Brain pericyte (primary cell): ENCODE data around the gene ZSCAN18.

ENCODE experiments used
- DNase-seq: peaks from one replicate; pipeline ENCODE4 v3.0.0-alpha.2; 2012; ENCODE audit warnings: low read depth, low spot score

ZSCAN18 gene

DNA sequence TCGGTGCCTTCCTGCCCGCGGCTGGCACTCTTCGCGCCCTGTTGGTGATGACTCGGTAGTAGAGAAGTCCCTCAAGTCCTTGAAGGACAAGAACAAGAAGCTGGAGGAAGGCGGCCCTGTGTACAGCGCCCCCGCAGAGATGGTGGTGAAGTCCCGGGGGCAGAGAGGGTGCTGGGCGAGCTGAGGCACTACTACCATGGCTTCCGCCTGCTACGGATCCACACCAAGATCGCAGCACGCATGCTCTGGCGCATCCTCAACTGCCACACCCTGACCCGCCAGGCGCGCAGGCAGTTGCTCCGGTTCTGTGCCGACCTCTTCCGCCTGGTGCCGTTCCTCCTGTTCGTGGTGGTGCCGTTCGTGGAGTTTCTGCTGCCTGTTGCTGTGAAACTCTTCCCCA, 53.1 kb downstream of the ZSCAN18 start:
- DNase-seq = no peak

GRCh38 chr19:58044391-58044790, 53.6 kb downstream of the ZSCAN18 start:
- DNase-seq = no peak

DNA sequence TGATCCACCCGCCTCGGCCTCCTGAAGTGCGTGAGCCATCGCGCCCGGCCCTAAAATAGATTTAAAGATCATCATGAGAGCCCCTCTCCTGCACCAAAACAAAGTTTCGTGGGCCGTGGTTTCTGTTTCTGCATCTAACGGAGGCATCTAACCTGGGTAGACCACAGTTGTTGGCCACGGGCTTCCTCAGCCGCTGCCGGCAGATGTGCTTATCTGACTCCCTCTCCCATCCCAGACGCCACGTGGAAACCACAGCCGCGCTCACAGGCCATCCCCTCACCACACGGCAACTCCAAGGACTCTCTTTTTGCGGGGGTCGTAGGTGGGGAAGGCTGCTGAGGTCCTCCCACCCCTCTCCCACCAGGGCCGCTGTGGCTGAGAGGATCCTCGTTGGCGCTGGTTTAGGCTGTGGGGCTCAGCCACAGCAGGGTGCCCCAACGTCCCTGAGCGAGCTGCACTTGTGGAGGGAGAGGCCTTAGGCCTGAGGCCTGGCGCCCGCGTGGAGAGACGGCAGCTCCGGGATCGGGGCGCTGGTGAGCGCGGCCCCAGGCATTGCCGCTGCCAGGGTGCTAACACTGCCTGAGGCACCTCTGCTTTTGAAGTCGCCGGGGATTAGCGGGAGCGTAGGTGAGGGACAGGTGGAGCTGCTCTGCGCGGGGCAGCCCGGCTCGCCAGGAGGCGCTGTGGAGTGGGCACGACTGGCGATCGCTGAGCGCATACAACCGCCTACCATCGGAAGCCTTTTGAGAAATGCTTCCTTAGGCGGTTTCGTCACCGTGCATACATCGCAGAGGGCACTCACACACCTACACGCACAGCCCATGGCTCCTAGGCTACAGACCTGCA, 55.3 kb downstream of the ZSCAN18 start:
- DNase-seq = no peak

- no peak for DNase-seq
These were observed 57.1 kb downstream of the ZSCAN18 start for GRCh38 chr19:58040751-58041525.

GRCh38 chr19:58038688-58039204, 59.3 kb downstream of the ZSCAN18 start:
- no peak for DNase-seq

GRCh38 chr19:58037927-58038687, 59.9 kb downstream of the ZSCAN18 start:
- DNase-seq = no peak

DNA sequence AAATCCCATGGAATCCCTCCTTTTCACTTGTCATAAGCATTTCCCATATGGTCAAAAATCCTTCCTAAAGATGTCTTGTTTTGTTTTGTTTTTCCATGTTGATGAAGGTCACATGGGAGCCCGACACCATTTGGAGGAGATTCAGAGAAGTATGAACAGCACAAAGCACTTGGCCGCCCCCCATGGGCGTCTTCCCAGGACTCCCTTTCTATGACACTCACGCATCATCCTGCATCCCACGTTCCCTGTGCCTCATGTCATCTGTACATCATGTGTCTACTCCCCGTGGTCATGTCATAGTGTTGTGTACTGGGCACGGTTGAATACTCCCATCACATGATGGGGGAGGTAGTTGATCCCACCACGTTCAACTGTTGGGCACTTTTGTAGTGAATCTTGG, 62.2 kb downstream of the ZSCAN18 start:
- no peak for DNase-seq

DNA sequence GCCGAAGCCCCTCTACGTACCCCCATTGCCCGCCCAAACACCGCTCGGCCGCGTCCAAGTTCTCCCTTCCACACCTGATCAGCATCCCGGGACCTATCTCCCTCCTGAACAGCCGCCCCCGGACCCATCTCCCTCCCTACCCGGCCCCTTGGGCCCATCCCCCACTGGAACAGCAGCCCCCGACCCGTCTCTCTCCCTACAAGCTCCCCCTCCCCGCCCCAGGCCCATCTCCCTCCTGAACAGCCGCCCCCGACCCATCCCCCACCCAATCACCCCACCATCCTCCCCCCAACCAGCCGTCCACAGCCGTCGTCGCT, 63.6 kb downstream of the ZSCAN18 start:
- no peak for DNase-seq
